Measurements from ENCODE around the gene PVRIG.
"Not testable (repeated sequence)": the region's sequence is repeated elsewhere in the genome, so short reads cannot be mapped to it uniquely, and the experiment has no call there.

The PVRIG gene

GRCh38 chr7:100195901-100196322 is 23.8 kb upstream of the PVRIG start:
- not testable (repeated sequence) for DNase-seq

GRCh38 chr7:100198266-100198665 is 21.5 kb upstream of the PVRIG start:
- no peak for DNase-seq

GRCh38 chr7:100200693-100201092 is 19.1 kb upstream of the PVRIG start:
- DNase-seq: no peak

GRCh38 chr7:100204454-100204853 is 15.3 kb upstream of the PVRIG start:
- no peak for DNase-seq

- DNase-seq: no peak
These were observed 10.8 kb upstream of the PVRIG start for GRCh38 chr7:100208911-100209408.

- no peak for DNase-seq
These were observed 10.3 kb upstream of the PVRIG start for GRCh38 chr7:100209493-100209892.

GRCh38 chr7:100210805-100211204 is 8.9 kb upstream of the PVRIG start:
- DNase-seq: no peak

GRCh38 chr7:100211342-100211780 is 8.4 kb upstream of the PVRIG start:
- DNase-seq: no peak

GRCh38 chr7:100212631-100213286 is 7.0 kb upstream of the PVRIG start:
- no peak for DNase-seq

- DNase-seq: no peak
These were observed 6.1 kb upstream of the PVRIG start for GRCh38 chr7:100213672-100214071.

GRCh38 chr7:100214356-100214755 is 5.4 kb upstream of the PVRIG start:
- DNase-seq: not testable (repeated sequence)

- DNase-seq: no peak
These were observed 3.9 kb upstream of the PVRIG start for GRCh38 chr7:100215895-100216294.

- peak in 1 of 2 experiments; percentile 69 for DNase-seq
These were observed 1.8 kb upstream of the PVRIG start for GRCh38 chr7:100217934-100218333.

GRCh38 chr7:100219271-100219737 is 445 bp upstream of the PVRIG start:
- no peak for DNase-seq

- no peak for DNase-seq
These were observed 959 bp downstream of the PVRIG start for GRCh38 chr7:100220586-100221230.

GRCh38 chr7:100221231-100221718 is 1.5 kb downstream of the PVRIG start:
- no peak for DNase-seq

GRCh38 chr7:100221767-100222444 is 2.2 kb downstream of the PVRIG start:
- no peak for DNase-seq

GRCh38 chr7:100222445-100223132 is 2.8 kb downstream of the PVRIG start:
- DNase-seq: no peak

GRCh38 chr7:100223376-100223927 is 3.7 kb downstream of the PVRIG start:
- DNase-seq: not testable (repeated sequence)

GRCh38 chr7:100224891-100225290 is 5.1 kb downstream of the PVRIG start:
- not testable (repeated sequence) for DNase-seq

GRCh38 chr7:100234660-100235317 is 15.0 kb downstream of the PVRIG start:
- DNase-seq: not testable (repeated sequence)

- not testable (repeated sequence) for DNase-seq
These were observed 20.2 kb downstream of the PVRIG start for GRCh38 chr7:100239975-100240374.
